Measurements from ENCODE around the gene SLC2A9.

SLC2A9 gene

DNA sequence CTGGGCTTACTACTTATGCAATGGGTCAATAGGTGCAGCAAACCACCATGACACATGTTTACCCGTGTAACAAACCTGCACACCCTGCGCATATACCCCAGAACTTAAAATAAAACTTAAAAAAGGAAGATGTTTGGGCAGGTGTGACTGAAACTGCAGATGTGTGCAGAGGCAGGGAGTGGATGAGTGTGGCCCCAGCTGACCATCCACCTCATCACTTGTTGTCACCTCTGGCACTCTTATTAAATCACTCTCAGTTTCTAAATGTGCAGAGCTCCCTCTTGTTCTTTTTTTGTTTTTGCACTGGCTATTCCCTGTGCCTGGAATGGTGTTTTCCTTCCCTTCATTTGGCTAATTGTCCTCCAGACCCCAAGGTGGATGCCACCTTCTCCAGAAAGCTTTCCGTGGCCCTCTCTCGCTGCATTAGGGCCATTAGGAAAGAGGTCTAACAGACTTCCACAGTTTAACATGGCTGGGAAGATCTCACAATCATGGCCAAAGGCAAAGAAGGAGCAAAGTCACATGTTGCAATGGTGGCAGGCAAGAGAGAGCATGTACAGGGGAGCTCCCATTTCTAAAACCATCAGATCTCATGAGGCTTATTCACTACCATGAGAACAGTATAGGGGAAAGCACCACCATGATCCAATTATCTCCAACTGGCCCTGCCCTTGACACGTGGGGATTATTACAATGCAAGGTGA lies 58.5 kb downstream of the SLC2A9 start:
- DNase-seq: no peak

DNA sequence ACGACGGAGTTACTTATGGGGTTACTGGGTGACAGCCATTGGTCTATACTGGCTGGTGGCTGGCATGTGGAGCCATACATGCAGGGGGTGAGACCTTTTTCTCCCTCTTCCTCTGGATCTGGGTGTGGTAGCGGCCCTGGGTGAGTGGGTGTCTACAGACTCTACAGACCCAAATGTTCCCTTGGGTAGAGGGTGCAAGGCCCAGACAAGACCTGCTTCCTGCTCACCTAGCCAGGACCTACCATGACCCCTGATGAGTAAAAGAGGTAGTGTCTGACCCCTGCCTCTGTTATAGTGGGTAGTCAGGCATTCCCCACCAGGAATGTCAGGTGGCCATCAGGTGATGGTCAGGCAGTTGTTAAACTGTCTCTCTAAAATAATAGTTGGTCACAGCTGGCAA lies 66.8 kb downstream of the SLC2A9 start:
- DNase-seq: no peak

DNA sequence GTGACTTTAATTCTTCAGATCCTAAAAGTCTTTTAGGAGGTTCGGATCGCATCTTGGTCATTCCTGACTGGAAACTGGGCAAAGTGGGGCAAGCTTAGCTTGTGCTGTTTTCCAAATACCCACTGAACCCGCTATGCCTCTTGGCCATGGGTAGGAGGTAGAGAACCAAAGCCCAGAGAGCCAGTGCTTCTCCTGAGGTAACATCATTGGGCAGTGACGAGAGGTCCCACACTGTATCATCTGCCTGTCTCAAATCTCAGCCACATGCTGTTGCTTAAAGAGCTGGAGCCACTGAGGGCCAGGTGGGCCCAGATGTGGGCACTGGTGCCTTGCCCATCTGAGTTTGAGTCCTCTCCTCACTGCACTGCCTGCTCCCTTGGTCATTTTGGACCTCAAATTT lies 68.2 kb downstream of the SLC2A9 start:
- DNase-seq: no peak

DNA sequence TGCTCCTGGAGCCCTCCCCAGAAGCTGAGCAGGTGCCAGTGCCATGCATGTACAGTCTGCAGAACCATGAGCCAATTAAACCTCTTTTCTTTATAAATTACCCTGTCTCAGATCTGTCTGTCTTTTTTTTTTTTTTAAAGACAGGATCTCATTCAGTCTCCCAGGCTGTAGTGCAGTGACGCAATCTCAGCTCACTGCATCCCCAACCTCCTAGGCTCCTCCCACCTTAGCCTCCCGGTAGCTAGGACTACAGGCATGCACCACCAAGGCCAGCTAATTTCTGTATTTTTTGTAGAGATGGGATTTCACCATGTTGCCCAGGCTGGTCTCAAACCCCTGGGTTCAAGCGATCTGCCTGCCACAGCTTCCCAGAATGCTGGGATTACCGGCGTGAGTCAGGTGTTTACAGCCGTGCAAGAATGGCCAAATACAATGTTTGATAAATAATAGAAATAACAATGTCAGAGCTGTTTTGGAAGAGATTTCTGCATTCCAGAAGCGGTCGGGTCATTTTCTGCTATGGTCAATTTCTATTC lies 68.8 kb downstream of the SLC2A9 start:
- DNase-seq: no peak

DNA sequence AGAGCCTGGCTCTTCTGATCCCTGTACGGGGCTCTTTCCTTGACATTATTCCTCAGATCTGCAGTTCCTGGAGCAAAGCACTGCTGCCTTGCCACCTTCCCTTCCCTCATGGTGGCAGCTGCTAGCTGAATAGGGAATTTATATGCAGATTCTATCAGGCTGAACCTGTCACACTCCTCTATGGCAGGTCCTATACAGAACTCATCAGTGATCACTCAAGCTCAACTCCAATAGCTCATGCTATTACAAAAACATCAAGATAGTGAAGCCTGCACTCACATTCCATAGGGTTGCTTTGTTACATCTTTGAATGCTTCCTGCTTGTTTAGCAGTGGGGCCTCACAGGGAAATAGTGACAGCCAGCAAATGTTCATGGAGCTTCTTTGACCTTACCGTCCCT lies 71.7 kb downstream of the SLC2A9 start:
- DNase-seq: no peak

DNA sequence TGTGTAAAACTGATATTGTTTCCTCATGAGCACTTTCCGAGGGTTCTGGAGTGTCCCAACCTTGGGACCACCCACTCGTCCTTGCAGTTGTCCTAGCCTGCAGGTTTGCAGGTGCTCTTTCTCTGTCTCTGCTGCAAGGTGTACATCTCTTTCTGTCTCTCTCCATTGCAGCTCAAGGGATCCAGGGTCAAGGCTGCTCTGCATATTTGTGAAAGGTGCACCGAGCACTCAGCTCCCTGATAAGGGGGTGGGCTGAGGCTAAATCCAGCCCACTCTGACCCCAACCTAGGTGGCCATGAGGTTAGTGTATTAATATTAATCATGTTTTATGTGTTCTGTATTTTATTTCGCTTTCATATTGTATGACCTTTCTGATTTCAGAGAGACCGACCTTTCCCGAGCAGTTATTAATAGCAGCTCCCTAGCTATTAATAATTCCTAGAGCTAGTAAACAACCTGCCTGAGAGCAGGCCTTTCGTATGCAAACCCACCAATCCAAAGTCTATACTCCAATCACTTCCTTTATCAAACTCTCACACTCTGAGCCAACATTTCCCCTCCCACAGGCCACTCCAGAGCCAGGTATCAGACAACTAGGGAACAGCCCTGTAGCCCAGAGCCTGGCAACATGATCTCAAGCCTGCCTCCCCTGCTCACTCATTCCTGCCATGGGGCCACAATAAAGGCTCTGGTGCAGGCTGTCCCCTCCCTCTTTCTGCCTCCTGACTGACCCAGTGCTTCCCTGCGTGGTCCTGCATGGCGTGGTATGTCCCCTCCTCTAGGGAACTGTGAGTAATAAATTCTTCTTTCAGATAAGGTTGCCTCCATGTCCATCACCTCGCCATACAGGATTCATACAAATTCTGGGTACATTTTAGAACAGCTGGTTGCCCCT lies 73.9 kb downstream of the SLC2A9 start:
- DNase-seq: no peak

DNA sequence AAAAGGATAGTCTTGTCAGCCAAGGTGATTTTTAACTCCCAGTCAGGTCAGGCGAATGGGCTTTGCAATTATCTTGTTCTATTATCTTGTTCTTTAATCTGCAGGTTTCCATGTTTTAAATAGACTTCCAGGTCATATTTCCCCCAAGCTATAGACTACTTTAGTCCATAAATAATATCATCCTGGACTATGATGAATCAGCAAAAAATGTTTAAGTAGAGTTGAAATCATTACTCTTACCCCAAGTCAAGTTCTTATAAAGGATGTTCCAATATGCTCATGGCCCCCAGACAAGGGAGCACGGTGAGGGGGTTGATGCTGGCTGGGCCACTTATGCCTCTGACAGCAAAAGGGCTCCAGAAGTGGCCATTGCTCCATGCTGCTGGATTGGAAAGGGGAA lies 75.1 kb downstream of the SLC2A9 start:
- DNase-seq: no peak

DNA sequence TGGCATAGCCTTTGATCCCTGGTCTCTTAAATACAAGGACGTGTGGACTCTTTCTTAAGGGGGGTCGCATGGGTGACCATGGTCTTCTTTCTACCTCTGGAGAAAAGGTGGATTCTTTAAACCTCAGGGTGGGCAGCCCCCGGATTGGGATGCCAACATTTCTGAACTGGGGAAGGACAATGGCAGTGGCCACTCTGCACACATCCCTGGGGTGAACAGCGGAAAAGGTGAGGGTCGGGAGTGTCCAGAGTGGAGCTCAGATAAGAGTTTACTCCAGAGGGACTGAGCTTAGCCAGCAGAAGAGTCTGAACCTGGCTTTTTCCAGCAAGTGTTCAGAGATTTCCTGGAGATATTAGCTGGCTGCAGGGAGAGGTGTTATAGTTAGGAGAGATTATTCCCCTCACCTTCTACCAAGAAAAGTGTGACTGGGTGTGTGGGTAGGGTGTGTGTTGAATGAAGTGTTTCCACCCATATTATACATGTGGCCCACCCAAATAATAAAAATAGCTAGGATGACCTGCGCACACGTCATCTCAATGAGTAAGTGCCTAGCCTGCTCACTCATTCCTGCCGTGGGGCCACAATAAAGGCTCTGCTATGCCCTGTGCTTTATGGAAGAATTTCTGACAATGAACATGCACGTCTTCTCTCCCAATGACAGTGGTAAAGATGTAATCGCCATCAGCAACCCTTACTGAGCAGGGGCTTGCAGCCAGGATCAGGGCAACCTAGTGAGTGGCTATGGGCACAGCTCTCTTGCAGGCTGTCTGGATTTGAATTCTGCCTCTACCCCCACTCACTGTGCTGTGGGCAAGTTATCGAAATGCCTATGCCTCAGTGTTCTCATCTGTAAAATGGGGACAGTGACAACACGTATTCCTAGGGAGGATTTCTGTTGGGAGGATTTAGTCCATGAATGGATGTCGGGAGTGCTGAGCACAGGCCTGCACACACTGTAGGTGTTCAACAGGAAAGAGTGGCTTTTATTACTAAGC lies 76.6 kb downstream of the SLC2A9 start:
- DNase-seq: no peak

DNA sequence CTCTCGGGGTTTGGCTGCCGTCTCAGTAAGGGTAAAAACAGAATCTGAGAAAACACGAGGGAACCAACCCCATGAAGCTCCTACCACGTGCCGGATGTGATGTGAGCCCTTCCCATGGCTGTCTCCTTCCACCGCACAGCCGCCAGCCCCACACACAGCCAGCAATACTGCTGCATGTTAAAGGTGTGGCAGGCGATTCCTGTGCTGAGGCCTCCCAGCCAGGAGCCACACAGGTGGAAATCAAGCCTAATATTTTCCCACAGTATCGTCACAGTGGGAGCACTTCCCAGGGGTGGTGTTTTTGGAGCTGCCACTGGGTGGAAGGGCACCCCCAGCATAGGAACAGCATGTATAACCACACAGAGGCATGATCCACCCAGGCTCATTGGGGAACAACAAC lies 77.5 kb downstream of the SLC2A9 start:
- DNase-seq: no peak

DNA sequence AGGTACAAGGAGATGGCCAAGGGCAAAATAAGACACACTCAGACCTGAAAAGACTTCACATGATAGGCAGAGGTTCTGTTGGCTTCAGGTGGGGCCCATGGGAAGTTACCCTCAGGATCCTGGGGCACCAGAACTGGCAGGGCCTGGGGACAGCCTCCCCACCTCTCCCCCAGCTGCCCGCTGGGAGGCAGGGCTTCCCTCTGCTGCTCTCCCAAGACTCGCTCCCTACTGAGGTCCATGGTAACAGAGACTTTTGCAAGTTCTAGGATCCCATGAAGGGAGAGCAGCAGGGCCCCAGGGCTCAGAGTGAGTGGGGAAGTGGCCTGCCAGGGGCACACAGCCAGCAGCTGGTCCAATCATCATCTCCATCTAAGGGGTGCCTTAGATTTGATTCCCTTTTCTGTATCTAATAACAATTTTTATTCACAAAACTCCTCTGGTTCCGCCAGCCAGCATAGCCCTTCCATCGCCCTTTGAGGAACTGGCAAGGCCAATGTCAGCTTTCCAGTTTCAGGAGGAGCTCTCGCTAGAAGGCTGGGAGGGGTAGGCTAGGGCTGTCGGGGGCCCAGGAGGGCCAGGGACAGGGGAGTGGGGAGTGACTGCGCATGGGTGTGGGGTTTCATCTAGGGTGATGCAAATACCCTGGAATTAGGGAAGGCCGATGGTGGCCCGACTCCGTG lies 78.2 kb downstream of the SLC2A9 start:
- DNase-seq: no peak

DNA sequence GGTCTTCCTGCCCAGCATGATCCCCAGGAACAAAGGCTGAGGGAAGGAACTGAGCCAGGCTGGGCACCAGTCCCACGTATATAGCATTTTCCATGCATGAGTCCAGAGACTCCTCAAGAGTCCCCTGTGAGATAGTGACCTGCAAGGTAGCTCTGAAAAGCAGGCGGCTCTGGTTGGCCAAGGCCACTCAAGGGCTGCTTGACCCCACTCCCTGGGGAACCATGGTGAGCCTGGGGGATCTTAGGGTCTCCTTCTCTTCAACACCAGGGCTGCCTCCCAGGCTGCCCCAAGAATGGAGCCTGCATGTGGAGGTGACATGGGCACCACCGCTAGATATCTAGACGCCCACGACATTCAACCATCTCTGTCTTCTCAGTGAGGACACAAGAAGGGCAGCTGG lies 79.2 kb downstream of the SLC2A9 start:
- no peak for DNase-seq

DNA sequence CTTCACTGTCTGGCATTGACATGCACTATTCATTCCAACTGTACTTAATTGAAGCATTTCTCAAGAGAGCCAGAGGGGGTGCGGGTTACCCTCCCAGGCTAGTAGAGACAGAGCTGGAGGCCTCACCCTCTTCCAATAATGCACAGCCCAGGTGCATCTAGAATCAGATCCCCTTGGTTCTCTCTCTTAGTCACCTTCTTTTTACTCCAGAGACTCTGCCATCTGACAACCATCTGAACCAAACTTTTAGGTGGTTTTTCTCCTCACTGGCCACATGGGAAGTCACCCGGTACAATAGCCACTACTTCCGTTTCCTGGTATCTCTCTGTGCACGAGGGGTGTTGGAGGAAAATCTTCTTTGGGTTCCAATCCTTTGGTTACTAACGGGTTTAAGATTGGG lies 81.3 kb downstream of the SLC2A9 start:
- no peak for DNase-seq

DNA sequence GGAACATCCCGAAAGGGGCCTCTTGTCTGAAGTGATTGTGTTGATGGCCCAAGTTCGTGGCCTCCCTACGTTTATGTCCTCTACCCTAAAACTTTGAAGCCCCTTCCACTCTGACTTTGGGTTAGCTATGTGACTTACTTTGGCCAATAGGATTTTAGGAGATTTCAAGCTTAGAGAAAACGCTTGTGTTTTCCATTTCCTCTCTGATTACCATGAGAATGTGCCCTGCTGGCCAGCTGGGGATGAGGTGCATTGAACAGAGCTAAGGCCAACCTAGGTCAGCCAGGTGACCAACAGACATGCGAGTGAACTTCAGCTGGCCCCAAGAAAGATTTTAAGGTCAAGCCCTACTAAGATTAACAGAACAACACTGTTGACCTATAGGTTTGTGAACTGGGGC lies 82.4 kb downstream of the SLC2A9 start:
- no peak for DNase-seq

DNA sequence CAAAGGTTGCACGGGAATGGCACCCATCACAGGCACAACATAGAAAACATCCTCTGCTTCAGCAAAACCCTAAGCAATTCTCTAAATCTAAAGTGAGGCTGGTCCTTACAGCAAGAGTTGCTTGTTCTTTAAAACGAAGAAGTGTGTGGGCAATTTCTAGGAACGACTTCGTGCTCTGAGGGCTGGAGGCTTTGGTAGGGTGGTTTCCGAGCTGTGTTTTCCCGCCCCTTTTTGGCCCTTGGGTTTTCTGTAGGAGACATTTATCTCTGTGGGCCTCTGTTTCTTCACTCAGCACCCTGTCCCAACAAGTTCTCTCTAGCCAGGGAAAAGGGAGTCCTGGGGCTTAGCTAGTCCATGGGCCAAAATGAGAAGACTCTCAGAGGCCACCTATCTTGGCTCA lies 84.2 kb downstream of the SLC2A9 start:
- no peak for DNase-seq

DNA sequence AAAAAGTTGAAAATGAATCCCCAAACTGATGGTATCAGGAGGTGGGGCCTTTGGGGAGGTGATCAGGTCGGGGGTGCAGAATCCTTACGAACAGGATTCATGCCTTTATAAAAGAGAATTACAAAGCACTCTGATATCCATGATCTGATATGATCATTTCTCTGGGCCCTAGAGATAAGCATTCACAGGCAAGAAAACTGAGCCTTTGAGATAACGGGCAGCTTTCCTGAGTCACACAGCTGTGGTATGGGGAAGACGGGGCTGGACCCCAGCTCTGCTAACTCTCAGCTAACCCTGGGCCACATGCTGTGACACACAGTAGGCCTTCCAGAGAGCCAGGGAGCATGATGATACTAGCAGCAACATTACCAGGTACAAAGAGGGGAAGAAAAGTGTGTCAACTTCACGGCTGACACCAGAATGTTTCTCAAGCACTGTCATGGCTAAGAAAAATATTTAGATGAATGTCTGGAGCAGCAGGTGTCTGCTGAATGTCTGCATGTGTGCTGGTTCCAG lies 85.1 kb downstream of the SLC2A9 start:
- no peak for DNase-seq

DNA sequence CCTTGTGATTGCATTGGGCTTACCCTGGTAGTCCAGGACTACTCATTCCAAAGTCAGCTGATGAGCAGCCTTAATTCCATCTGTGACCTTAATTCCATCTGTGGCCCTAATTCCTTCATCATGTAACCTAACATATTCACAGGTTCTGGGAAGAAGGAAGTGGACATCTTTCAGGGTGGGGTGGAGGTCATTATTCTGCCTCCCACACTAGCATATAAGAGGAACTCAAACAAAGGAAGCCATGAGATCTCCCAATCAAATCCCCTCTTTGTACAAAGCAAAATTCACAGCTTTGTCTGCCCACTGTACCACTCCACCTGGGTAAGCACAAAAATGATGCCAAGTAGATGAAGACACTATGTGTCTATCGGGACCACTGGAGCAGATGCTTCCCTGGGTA lies 87.3 kb downstream of the SLC2A9 start:
- no peak for DNase-seq

DNA sequence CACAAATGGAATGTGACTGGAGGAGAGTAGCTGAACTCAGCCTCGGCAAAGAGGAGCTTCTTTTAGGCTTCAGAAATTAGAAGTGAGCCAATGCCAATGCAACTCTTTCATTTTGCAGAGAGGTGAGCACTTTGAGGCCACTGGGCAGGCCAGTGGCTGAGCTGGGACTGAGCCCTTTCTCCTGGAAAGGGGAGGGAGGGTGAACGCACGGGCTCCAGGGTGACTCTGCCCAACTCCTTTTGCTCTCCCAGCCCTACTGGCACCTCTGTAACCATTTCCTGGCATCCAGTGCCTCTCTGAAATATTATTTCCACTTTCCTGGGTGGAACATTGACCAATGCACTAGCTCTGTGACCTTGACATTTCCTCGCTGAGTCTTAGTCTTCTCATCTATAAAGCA lies 88.1 kb downstream of the SLC2A9 start:
- no peak for DNase-seq

DNA sequence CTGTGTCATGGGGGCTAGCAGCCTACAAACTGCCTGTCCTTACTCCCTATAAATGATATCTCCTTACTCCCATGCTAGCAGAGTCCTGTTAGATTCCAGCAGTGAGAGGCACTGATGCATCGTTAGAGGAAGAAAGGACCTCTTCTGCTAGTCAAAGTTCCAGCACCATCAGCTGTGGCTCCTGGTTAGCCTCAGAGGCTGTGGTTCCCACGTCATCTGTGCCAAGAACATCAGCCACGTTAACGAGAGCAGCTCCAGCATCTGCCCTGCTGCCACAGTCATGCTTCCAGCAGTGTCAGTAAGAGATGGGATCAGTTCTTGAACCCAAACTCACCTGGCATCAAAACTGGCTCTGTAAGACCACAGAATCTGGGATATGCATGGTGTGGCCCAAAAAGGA lies 88.5 kb downstream of the SLC2A9 start:
- DNase-seq: no peak

DNA sequence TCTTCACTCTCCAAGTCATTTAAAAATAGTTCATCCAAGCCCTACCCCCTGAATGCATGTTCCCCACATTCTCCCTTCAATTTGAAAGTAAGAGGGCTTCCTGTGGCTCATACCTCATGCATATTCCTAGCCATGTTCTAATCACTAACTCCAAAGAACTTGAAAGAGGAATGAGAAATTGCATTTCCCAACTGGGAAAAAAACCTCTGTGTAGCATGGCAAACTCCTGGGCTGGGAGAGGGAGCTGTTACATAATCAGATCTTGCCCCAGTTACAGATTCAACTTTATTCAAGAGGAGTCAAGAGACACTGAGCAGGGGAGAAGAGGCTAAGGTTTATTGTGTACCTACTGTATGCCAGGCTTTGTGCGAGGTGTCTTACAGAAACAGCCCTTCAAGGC lies 90.2 kb downstream of the SLC2A9 start:
- no peak for DNase-seq

DNA sequence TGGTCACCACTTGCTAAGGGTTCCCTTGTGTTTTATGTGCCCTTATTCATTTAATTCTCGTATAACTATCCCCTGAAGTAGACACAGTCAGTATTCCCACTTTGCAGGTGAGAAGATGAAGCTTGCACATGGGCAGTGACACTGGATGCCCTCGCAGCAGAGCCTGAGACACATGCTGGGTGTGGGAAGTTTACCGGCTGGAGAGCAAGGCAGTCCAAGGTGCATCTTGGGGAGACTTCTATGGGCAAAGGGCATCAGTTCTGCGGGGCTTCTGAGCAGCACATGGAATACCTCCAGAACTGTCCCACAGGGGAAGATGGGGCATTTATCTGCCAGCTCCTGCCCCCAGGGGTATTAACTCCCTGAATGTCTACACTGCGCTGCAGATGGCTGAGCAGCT lies 92.2 kb downstream of the SLC2A9 start:
- DNase-seq: no peak

DNA sequence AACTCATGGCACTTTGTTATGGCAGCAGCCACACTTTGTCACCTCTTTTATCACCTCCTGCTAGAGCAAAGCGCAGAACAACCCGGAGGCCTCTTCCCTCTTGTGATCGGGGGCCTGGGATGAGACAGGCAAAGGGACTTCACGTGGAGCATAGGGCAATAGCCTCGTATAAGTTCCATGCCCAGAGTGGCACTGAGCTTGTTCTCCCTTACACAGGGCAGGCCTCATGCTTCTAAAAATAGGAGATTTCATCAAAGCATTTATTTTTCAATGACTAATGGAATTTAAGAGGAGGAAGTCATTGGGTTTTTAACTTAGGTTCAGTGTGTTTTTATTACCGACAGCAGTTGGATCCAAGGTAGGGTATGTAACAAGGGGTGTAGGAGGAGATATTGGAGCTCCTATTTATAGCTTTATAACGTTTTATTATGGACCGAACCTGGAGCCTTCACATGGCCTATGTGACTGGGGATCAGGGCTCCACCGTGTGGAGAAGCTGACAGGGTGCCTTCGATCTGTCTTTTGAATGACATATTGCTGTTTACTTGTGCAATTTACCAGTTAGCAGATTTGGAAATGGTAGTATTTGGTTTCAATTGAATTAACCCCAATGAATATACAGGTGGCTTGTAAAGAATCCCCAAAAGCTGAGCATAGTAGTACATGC lies 93.8 kb downstream of the SLC2A9 start:
- no peak for DNase-seq

Data from C1 segment of cervical spinal cord (tissue), 14 donors.